ENCODE results near the gene RARA.

DNA sequence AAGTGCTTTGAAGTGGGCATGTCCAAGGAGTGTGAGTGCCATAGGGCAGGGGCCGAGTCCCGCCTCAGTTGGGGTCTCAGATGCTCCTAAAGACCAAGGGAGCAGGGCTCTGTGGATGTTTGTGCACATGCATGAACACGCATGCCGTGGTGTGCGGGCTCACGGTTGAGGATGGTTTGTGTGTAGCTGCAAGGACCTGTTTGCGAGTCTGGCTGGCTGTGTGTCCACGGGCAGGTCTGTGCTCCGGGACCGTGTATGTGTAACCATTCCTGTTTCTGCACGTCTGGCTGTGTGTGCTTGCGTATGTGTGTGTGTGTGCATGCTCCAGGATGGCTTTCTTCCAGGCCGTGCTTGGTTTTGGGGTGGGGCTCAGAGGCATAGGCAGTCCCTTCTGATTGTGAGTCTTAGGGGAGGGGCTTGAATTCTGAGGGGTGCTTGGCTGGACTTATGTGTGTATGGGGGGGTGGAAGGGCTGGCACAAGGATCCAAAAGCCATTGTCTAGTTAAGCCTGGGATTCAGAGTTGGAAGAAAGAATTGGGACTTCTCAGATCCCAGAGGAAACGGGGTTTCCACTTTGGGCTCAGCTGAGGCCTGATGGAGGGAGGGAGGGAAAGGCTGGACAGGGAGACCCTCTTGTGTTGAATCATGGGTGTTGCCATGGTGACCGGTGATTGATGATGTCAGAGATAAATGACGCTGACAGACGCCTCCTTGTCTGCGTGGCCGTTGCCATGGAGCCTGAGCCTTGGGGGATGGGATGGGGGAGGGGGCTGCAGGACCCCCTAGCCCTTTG, 41.1 kb downstream of the RARA start:
- TF ChIP-seq CTCF (conservative IDR thresholded peaks at IDR 0.05; ENCODE audit: low read depth, low read length), result no peak
- TF ChIP-seq EZH2 (IDR thresholded peaks at IDR 0.05; ENCODE audit: borderline replicate concordance, low read depth, low read length, poor library complexity, severe bottlenecking), result no peak

Measured in A673 (cell line).